ENCODE data around the gene SUN1.
A peak's percentile ranks its signal among the peaks of the same experiment; 100 is the strongest.
"Not testable (repeated sequence)": the region's sequence is repeated elsewhere in the genome, so short reads cannot be mapped to it uniquely, and the experiment has no call there.

Gene SUN1, protein sequence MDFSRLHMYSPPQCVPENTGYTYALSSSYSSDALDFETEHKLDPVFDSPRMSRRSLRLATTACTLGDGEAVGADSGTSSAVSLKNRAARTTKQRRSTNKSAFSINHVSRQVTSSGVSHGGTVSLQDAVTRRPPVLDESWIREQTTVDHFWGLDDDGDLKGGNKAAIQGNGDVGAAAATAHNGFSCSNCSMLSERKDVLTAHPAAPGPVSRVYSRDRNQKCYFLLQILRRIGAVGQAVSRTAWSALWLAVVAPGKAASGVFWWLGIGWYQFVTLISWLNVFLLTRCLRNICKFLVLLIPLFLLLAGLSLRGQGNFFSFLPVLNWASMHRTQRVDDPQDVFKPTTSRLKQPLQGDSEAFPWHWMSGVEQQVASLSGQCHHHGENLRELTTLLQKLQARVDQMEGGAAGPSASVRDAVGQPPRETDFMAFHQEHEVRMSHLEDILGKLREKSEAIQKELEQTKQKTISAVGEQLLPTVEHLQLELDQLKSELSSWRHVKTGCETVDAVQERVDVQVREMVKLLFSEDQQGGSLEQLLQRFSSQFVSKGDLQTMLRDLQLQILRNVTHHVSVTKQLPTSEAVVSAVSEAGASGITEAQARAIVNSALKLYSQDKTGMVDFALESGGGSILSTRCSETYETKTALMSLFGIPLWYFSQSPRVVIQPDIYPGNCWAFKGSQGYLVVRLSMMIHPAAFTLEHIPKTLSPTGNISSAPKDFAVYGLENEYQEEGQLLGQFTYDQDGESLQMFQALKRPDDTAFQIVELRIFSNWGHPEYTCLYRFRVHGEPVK

GRCh38 chr7:832167-832967 is at the start of gene SUN1:
Gene SUN1 (plus strand): TSS chr7:832476. CDS start chr7:832525, 49 bp downstream.
- DNase-seq (ENCODE audit: low spot score): peak; percentile 60

- no peak for DNase-seq (ENCODE audit: low spot score)
Observed at GRCh38 chr7:782718-783449, 49.4 kb upstream of the SUN1 start.

DNA sequence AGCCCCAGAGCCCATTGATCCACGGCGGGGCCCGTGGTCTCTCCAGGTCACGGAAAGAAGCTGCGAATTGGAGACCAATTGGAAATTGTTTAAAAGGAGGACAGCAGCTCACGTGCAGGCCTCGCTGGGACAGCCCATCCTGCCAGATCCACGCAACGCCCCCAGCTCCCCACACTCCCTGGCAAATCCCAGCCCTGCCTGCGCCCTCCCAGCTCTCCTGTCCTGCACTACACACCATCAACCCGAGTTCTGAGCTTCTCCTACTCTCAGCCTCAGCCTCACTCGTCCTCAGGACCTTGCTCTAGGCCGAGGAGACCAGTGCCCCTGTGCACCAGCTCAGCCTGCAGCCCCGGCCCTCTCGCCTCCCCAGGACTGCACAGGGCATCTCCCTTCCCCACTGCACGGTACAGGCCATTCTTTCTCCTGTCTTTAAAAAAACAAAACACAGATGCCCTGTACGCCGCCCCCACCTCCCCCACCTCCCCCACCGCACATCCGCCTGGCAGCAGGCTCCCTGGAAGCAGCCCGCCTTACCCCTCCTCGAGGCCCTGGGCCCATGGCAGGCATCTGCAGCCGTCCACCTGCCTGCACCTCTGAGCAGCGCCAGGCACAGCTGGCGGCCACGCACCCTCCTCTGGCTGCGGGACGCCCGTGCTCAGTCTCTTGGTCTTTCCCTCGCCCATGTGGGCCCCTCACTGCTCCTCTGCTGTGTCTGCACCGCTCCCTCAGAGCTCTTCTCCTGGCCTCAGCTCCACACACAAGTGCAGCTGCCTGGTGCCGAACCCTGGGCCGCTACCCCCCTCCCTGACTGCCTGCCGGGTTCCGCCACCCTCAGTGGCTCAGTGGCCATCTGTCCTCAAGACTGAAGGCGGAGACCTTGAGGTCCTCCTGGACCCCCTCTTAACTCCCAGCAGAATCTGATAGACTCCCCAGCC is 48.5 kb upstream of the SUN1 start:
- DNase-seq (ENCODE audit: low spot score): peak; percentile 8

- no peak for DNase-seq (ENCODE audit: low spot score)
Observed at GRCh38 chr7:784971-785370, 47.3 kb upstream of the SUN1 start.

GRCh38 chr7:785416-785815 is 46.9 kb upstream of the SUN1 start:
- no peak for DNase-seq (ENCODE audit: low spot score)

DNA sequence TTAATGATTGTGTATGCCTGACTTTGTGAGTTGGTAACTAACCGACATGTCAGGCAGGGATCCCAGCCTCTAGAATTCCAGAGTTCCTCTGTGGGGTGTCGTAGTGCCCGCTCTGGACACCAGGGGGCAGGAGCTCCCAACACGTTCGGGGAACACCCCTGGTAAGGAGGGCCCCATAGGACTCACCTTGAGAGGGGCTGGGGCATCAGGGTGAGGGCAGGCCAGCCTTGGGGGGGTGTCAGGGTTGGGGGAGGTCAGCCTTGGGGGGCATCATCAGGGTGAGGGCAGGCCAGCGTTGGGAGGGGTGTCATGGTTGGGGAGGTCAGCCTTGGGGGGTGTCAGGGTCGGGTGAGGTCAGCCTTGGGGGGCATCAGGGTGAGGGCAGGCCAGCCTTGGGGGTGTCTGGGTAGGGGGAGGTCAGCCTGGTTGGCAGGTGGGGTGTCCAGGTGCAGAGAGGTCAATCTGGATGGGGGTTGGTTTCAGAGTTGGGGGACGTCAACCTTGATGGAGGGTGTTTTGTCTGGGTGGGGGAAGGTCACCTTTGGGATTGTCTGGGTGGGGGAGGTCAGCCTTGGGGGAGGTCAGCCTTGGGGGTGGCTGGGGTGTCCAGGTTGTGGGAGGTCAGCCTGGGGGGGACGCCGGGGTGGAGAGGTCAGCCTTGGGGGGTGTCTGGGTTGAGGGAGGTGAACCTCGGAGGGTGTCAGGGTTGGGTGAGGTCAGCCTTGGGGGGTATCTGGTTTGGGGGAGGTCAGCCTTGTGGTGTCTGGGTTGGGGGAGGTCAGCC is 45.6 kb upstream of the SUN1 start:
- peak; percentile 93 for DNase-seq (ENCODE audit: low spot score)

DNA sequence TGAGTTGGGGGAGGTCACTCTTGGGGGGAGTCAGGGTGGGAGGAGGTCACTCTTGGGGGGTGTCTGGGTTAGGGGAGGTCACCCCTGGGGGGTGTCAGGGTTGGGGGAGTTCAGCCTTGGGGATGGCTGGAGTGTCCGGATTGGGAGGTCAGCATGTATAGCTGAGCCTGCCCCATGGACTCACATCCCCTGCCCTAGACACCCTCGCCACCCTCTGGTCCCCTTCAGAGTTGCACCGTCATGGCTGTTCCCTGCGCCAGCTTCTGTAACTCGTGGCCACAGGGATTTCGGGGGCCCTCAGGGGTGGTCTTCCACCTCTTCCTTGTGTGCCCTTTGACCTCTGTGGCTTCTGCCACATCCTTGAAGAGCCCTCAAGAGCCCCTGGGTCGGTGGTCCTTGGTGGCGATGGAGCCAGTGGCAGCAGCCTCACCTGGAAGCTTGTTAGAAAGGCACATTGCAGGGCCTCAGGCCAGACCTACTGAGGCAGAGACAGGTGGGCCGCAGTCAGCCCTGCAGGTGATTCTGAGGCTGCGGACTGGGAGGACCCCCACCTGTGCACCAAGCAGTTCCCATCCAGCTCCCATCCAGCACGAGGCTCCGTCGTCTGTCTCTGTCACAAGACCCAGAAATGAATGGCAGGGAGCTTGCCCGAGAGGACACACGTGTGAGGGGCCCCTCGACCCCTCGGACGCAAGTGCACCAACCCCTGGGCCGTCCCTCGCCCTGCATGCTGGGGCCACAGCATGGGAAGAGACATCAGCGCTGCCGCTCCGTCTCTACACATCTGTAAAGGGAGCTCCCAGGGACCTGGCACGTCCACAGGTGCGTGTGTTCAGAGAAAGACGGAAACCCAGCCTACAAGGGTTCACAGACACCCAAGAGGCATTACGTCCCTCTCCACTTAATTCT is 44.7 kb upstream of the SUN1 start:
- DNase-seq (ENCODE audit: low spot score): no peak

GRCh38 chr7:791519-791918 is 40.8 kb upstream of the SUN1 start:
- no peak for DNase-seq (ENCODE audit: low spot score)

GRCh38 chr7:794207-794606 is 38.1 kb upstream of the SUN1 start:
- DNase-seq (ENCODE audit: low spot score): no peak

DNA sequence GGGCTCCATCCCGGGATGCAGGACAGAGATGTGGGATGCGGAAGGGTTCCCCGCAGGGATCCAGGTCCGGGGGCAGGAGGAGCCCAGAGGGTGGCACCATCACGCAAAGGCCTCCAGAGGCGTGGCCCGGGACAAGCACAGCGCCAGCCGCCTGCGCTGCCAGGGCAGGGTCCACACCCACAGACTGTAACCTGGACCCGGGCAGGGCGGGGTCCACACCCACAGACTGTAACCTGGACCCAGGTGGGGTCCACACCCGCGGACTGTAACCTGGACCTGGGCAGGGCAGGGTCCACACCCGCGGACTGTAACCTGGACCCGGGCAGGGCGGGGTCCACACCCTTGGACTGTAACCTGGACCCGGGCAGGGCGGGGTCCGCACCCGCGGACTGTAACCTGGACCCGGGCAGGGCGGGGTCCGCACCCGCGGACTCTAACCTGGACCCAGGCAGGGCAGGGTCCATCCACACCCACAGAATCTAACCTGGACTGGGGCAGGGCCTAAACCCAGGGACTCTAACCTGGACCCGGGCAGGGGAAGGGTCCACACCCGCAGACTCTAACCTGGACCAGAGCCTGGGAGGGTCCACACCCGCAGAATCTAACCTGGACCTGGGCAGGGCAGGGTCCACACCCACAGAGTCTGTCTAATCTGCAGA is 37.5 kb upstream of the SUN1 start:
- DNase-seq (ENCODE audit: low spot score): no peak

- DNase-seq (ENCODE audit: low spot score): not testable (repeated sequence)
Observed at GRCh38 chr7:796434-797169, 35.7 kb upstream of the SUN1 start.

- DNase-seq (ENCODE audit: low spot score): no peak
Observed at GRCh38 chr7:798921-799470, 33.3 kb upstream of the SUN1 start.

- DNase-seq (ENCODE audit: low spot score): no peak
Observed at GRCh38 chr7:800692-801091, 31.6 kb upstream of the SUN1 start.

DNA sequence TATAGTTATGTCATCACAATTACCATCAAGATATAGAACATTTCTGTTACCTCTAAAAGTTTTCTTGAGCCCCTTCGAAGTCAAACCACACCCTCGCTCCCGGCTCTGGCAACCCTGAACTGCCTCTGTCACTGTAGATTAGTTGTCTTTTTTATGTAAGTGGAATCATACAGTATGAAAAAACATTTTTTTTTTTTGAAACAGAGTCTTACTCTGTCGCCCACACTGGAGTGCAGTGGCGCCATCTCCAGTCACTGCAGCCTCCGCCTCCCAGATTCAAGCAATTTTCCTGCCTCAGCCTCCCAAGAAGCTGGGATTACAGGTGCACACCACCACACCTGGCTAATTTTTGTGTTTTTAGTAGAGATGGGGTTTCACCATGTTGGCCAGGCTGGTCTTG is 30.9 kb upstream of the SUN1 start:
- DNase-seq (ENCODE audit: low spot score): not testable (repeated sequence)

DNA sequence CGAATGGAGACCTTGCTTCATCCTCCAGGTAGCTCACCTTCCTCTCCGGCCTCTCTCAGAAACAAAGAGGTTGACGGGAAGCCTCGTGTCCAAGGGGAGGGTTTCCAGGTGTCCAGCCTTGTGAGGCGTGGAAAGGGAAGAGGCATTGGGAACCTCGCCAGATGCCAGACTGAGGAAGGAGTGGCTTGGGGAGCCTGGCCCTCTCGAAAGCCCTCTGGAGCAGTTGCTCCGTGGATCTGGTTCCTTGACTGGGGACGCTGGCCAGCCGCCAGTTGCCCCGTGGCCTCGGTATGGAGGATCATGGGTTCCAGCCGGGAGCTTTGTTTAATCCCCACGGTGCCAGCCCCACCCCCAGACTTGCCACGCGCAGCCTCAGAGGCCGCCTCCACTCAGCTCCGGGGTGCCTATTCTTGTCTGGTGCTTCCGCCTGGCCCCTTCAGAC is 30.3 kb upstream of the SUN1 start:
- peak; percentile 61 for DNase-seq (ENCODE audit: low spot score)

GRCh38 chr7:802500-803242 is 29.6 kb upstream of the SUN1 start:
- DNase-seq (ENCODE audit: low spot score): no peak

Data from AG20443 (cell line).